Raji (cell line): ENCODE results near the gene RNF11.

Source experiments
- POLR2A ChIP-seq: IDR thresholded peaks from 2 replicates; pipeline ENCODE4 v1.6.1; 2011; ENCODE audit warnings: low read depth, low read length, control low read depth; ENCODE audit not compliant: insufficient read depth

The RNF11 gene

GRCh38 chr1:51247499-51247898 is 11.4 kb downstream of the RNF11 start:
- TF ChIP-seq POLR2A: no peak

- TF ChIP-seq POLR2A: no peak
Measured at GRCh38 chr1:51249445-51249844, 13.4 kb downstream of the RNF11 start.

- TF ChIP-seq POLR2A: no peak
Measured at GRCh38 chr1:51252366-51252765, 16.3 kb downstream of the RNF11 start.

- no peak for TF ChIP-seq POLR2A
Measured at GRCh38 chr1:51253691-51254090, 17.6 kb downstream of the RNF11 start.

- TF ChIP-seq POLR2A: no peak
Measured at GRCh38 chr1:51255331-51255730, 19.3 kb downstream of the RNF11 start.

GRCh38 chr1:51263147-51263877 is 27.2 kb downstream of the RNF11 start:
- TF ChIP-seq POLR2A: no peak

- no peak for TF ChIP-seq POLR2A
Measured at GRCh38 chr1:51264451-51264850, 28.4 kb downstream of the RNF11 start.

- TF ChIP-seq POLR2A: no peak
Measured at GRCh38 chr1:51265618-51266017, 29.5 kb downstream of the RNF11 start.

- TF ChIP-seq POLR2A: no peak
Measured at GRCh38 chr1:51266181-51266580, 30.1 kb downstream of the RNF11 start.

GRCh38 chr1:51266791-51267190 is 30.7 kb downstream of the RNF11 start:
- TF ChIP-seq POLR2A: no peak

GRCh38 chr1:51268634-51269033 is 32.6 kb downstream of the RNF11 start:
- TF ChIP-seq POLR2A: no peak

- no peak for TF ChIP-seq POLR2A
Measured at GRCh38 chr1:51270751-51271150, 34.7 kb downstream of the RNF11 start.

GRCh38 chr1:51272916-51273315 is 36.8 kb downstream of the RNF11 start:
- TF ChIP-seq POLR2A: no peak

GRCh38 chr1:51274676-51275075 is 38.6 kb downstream of the RNF11 start:
- no peak for TF ChIP-seq POLR2A

GRCh38 chr1:51276286-51276685 is 40.2 kb downstream of the RNF11 start:
- no peak for TF ChIP-seq POLR2A

- TF ChIP-seq POLR2A: no peak
Measured at GRCh38 chr1:51280321-51280978, 44.4 kb downstream of the RNF11 start.

- TF ChIP-seq POLR2A: no peak
Measured at GRCh38 chr1:51281807-51282206, 45.7 kb downstream of the RNF11 start.
